ENCODE data around the gene GPR137C.

The GPR137C gene, protein sequence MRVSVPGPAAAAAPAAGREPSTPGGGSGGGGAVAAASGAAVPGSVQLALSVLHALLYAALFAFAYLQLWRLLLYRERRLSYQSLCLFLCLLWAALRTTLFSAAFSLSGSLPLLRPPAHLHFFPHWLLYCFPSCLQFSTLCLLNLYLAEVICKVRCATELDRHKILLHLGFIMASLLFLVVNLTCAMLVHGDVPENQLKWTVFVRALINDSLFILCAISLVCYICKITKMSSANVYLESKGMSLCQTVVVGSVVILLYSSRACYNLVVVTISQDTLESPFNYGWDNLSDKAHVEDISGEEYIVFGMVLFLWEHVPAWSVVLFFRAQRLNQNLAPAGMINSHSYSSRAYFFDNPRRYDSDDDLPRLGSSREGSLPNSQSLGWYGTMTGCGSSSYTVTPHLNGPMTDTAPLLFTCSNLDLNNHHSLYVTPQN

DNA sequence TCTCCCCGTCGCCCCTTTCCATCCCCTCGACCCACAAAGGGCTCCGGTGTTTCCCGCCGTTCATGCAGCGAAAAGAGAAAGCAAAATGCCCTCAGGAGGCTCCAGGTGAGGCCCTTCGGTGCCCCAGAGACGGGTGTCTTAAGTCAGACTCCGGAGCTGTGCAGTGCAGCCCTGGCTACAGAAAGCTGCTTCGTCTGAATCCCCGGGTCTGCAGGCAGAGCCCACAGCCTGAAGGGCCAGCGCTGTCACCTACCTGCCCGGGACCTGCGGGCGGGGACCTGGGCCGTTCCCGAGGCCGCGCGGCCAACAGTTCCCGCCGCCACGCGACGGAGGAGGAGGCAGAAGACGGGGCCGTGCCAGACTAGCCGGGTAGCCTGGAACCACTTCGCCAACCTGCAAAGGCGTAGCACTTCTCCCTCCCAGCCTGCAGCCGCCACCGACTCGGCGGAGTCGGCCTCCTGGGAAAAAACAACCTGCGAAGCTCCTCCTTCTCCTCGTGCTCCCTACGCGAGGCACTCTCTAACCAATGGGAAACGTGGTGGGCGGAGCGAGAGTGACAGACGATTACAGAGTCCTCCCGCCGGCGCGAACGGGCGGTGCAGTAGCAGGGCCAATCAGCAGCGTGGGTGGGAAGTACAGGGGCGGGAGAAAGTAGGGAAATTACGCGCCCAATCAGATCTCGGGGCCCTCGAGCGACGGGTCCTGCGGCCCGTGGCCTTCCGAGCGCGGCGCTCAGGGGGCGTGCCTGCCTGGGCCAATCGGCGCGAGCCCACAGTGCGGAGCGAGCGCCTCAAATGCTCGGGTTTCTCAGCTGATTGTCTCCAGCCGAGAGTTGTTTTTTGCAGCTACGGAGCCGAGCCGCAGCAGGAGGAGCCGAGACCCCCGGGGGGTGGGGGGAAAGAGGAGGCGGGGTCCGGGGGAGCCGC is at the start of gene GPR137C, which contains the start of gene TXNDC16:
TSS of gene GPR137C (plus strand) at position 774 of the 926 bp plus-strand sequence. CDS start 312 bp downstream, outside the sequence.
TSS of gene TXNDC16 (minus strand) at position 443 of the 926 bp plus-strand sequence. CDS start 8,948 bp downstream, outside the sequence.
- DNase-seq = peak; percentile 84

DNA sequence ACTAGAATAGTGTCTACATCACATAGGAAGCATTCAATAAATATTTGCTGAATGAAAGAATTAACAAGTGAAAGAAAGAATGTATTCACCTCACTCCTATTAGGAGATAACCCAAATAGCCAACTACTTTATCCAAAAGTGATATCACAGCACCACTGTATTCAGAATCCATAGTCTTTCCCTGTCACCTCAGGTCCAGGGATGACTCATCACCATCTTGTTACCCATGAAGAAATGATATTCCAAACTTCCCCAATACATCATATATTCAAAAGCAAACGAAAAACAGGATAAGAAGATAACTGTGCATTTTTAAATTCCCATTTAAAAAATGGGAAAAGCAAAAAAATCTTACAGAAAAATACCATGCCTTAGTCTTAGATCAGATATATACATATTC is 39.4 kb upstream of the GPR137C start:
- no peak for DNase-seq

DNA sequence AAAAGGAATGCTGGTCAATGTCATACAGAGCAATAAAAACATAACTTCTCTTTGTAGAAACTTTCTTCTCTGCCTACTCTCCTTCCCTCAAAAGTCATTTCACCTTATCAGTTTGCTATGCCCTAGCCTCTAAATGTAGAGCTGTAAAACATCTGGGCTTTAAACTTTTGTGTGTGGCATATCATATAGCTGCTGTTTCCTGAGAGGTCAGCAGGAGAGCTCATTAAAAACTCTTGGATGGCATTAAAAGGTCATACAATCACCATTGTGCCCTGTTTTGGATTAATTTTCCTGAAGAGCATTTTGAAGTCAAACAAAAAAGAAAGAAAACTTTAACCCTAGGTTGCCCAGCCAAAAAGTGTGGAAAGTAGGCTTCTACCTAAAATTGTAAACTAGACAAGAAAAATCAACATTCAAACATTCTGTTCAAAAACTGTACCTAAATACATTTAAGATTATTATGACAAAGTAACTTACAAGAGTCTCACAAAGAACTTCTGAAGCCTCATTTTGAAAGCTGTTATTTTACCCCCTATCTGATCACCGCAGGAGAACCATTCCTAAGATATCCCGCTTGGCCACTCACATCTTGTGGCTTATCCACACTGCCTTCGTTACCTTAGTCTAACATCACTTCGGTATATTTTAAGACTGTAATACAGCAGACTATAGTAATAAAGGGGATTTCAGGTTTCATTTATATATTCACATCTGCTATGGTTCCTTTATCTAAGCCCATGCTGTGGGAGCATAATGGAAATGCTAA is 38.4 kb upstream of the GPR137C start:
- no peak for DNase-seq

DNA sequence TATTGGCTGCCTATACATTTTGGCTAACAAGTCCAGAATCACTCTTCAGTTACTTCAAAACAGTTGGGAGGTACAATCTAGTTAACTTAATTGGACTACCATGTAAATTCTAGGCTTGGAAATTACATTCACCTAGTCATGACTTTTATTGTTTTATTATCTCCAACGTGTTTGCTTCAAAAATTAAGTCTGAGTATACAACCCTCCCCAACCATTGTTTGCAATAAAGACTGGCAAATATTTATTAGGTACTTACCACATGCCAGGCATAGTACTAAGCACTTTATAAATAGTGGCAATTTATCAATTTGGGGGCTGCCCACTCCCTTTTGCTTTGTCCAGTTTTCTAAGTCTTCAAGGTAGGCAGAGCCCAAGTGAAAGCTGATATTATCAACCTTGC is 30.6 kb upstream of the GPR137C start:
- DNase-seq = no peak

DNA sequence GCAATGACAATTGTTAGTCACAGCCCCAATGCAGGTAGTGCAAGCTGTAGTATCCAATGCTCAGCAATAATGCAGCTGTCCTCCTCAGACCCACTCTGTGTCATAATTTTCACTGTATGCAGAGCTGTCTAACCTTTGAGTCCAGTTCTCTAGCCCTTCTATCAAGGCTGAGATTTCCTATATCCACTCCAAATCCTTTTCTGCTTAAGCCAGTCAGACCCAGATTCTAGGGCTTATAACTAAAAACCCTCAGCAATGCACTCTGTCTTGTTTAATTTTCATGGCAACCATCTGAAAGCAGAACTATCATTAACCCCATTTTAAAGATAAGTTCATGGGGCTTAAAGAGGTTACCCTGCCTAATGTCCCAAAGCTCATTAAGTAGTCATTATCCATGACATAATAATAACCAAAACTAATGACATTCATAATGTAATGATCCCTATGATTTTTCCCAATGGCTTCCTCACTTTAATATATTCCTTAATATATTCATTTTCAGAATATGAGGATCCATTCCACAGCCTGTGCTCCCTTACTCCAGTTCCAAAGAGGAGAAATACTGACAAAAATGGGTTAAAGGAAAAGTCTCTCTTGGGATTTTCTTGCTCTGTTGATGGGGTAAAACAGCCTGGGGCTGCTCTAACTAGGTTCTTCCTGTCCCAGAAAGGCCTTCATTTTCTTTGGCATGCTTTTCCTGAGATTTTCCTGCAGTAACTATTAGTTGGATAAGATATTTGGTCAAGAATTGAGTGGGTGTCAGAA is 29.9 kb upstream of the GPR137C start:
- DNase-seq = no peak

DNA sequence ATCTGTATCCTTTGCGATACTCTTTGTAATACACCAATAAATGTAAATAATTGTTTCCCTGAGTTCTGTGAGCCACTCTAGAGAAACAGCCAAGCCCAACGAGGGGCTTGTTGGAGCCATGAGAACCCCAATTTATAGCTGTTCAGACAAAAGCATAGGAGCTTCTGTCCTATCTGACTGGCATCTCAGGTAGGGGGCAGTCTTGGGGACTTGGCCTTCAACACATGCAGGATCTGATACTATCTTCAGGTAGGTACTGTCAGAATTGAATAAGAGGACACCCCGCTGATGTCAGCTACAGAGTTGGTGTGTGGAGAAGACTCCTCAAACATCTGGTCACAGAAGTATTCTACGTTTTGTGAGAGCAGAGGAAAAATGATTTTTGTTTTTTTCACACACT is 25.6 kb upstream of the GPR137C start:
- DNase-seq = no peak

DNA sequence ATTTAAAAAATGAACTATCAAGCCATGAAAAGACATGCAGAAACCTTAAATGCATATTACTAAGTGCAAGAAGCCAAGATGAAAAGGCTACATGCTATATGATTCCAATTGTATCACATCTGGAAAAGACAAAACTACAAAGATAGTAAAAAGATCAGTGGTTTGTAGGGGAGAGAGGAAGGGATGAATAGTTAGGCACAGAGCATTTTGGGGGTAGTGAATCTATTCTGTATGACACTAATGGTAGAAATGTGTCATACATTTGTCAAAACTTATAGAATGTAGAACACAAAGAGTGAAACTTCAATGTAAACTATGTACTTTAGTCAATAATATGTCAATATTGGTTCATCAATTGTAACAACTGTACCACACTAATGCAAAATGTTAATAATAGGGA is 21.2 kb upstream of the GPR137C start:
- no peak for DNase-seq

DNA sequence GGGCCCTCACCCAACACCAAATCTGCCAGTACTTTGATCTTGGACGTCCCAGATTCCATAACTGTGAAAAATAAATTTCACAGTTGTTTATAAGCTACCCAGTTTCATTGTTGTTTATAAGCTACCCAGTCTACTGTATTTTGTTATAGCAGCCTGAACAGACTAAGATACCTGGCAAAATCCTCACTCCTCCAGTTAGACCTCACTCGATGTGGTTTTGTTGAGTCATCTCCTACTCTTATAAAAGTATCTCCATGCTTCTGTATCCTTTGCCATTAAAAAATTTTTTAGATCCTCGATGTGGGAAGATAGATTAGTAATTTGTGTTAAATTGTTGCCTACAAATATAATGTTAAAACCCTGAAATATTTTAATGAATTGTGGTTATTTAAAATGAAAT is 16.4 kb upstream of the GPR137C start:
- no peak for DNase-seq

DNA sequence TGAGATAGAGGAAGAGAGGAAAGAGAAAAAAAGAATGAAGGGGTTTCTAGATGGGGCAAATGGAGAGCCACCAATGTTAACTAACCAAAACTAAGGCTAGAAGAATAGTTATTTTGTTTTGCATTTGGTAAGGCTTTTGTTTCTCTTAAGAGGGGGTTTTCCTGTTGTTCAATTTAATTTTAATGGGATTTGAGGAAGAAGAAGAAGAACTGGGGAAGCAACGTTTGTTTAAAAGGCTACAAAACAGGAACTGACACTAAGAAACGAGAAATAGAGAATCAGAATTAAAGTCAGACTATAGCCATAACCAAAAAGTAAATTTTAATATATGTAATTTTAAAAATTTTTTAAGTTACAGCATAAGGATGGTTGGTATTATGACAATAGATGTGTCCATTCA is 14.0 kb upstream of the GPR137C start:
- DNase-seq = no peak

DNA sequence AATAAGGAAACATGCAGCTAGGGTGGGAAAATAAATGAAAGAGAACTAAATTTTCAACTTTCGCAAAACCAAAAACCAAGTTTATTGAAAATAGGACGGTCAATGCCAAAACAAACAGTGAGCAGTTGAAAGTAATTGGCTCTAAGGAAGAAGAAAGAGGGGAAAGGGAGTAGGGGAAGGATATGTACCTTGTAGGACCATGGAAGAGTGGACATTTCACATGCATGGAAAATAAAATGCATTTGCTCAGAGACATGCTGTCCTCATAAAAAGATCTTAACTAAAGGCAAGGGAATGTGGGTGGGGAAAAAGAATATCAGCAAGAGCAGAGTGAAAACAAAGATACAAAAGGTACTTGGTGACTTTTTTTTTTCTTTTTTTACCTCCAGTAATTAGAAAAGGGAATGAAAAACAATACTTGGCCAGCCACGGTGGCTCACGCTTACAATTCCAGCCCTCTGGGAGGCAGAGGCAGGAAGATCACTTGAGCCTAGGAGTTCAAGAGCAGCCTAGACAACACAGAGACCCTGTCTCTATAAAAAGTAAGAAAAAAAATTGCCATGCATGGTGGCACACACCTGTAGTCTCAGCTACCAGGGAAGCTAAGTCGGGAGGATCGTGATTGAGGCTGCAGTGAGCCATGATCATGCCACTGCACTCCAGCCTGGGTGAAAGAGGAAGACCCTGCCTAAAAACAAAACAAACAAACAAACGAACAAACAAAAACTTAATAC is 6.9 kb upstream of the GPR137C start:
- no peak for DNase-seq

DNA sequence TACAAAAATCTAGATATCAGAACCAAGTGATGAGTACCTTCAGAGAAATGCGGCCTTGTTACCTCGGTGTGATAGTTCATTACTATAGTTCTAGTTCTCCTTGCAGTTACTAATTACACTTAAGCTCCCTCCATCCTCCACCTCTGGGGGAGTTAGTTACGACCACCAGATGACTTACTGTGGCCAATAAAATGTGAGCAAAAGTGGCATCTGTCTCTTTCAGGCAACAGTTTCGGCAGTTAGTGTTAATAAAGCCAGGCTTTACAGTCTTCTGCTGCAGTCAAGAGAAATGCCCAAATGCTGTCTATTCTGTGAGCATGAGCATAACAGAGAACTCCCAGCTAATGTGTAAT is 6.3 kb upstream of the GPR137C start:
- DNase-seq = no peak

DNA sequence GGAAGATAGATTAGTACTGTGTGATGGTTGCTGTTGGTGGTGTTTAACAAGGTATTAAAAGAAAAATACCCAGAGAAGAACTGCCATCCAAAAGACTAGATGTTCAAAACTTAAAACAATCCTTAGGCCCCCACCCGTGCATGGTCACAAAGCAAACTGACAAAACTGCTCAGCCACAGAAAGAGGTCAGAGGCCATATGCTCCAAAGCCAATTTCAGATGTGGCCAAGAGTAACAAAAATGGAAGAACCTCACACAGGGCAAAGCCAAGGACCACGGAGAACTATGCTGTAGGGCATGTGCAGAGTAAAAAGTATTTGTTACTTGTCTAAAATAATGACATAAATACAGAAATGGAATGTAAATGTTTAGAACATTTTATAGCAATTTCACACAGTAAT is 5.6 kb upstream of the GPR137C start:
- no peak for DNase-seq

DNA sequence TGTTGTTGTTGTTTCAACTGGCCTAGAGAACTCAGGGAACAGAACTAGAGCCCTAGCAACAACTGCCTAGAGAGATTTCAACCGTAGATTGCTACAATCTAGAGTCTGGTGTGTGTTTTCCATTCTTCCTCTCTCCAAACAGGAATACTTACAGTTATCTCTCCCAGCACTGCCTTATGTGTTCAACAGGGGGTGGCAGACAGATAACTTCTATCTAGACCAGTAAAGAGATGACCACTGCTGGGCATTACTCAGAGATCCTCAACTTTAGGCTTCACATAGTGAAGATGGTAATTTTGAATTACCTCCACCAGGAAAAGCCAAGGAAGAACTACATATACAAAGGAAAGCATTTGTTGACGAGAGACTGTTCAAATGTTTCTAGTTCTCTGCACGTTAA is 5.1 kb upstream of the GPR137C start:
- no peak for DNase-seq

DNA sequence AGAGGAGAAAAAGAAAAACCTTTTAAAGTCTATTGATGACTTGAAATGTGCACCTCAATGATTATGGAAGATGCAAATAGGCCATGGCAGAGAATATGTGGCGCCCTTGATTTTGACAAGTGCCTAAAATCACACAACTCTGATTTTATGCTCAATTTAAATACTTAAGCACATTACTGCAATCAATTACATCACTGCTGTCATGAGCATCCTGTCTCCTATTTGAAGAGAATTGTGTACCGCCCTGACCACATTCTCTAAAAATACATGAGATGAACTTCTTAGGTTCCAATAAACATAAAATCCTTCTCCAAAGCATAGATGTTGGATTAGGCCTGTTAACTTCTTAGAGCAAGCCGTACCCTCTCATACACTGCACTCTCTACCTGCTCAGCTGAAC is 2.0 kb upstream of the GPR137C start:
- no peak for DNase-seq

DNA sequence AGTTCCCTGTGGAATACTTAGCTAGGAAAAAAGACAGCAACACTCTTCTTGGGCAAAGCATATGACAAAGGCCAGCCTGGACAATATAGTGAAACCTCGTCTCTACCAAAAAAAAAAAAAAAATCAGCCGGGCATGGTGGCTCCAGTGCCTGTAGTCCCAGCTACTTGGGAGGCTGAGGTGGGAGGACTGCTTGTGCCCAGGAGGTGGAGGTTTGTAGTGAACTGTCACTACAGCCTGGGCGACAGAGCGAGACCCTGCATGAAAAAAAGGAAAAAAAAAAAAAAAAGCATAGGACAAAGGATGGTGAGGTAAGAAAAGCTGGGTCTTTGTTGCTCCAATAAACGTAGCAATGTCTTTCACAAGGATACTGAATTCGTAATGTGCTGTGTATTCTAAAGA is 1.4 kb upstream of the GPR137C start:
- DNase-seq = no peak

DNA sequence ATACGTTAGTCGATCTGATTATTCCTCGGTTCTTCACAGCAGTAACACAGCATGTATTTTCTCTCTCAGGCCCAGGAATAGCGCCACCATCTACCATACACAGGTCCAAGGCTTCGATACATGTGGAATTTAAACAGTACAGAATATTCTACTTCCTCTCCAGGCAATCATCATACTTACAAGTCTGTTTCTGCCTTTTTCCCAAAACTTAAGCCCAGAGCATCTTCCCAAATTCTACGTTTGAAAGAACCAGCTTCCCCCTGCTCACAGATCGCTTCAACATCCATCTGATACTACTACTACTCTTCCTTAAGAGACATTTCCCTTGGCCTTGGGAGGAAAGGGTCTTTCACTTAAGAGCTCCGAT is 957 bp upstream of the GPR137C start:
- DNase-seq = no peak

DNA sequence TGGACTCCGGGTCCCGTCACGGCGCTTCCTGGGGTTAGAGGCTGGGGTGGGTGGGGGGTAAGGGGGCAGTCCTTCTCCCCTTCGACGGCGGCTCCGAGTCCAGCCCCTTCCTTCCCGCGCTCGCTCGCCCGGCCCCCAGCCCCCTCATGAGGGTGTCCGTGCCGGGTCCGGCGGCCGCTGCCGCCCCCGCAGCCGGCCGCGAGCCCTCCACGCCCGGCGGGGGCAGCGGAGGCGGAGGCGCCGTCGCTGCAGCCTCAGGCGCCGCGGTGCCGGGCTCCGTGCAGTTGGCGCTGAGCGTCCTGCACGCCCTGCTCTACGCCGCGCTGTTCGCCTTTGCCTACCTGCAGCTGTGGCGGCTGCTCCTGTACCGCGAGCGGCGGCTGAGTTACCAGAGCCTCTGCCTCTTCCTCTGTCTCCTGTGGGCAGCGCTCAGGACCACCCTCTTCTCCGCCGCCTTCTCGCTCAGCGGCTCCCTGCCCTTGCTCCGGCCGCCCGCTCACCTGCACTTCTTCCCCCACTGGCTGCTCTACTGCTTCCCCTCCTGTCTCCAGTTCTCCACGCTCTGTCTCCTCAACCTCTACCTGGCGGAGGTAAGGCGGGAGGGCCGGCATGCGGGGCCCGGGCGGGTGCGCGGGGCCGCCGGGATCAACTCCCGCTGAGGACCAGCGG is 500 bp downstream of the GPR137C start:
- DNase-seq = peak; percentile 16

DNA sequence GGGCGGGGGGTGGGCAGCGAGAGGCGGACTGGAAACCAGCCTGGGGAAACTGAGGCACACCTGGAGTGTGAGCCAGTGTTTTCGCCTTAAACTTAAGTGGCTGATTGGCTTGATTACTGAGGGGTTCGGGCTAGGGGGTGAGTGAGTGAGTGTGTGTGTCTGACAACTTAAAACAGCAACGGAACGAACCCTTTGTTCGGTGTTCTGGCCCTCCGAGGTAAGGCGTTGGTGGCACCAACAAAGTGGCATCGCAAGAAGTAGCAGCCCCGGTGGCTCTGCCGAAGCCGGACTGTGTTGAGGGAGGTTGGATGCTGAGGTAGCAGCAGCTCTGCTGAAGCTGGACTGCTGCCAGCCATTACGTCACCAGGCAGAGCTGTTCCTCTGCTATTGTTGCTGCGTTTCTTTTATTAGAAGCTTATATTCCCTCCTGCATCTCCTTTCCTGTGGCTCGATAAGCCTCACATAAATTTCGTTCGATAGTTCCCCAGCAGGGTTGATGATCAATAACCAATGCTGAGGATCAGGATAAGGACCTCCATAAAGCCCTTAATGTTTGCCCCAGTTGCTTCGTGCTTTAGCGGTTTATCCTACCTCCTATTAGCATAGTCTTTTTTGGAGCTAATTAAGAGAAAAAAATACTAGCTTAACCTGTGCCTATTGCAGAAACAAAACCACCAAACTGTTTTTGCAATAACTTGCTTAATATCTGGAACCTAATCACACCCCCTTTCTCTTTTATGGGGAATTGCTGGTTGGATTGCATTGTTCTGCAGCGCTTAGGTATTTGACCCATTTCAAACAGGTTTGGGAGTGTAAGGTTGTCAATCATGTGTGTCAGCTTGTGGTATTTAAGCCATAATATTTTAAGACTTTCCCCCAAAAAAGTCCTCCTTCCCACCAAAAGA is 1.3 kb downstream of the GPR137C start:
- no peak for DNase-seq

DNA sequence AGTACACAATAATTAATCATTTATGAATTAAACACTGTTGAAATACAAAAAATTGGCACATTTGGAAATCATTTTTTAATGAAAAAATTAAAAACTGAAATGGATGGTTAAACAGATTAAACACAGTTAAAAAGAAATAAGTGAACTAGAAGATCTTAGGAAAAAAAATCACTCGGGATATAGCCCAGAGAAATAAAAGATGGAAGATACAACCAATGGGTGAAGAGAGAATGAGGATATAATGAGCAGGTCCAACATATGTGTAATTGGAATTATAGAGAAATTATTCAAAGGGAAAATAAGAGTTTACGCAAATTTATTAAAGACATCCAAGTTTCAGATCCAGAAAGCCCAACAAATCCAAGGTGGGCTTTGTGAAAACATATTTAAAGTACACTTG is 6.1 kb downstream of the GPR137C start:
- no peak for DNase-seq

DNA sequence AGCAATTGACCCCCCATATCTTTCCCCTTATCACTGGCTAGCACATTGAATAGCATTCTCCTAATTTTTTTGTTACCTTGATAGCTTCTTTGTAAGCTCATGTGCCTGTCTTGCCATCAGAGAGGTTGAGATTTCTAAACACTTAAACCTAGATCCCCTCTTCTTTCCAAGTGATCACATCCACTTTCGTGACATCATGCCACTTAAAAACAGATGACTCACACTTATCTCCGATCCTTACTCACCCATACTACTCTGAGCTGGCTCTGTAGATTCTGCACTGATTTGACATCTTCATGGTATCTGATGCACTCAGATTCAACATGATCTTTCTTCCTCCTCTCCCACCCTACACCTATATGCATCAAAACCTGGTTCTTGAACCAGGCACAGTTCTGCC is 10.5 kb downstream of the GPR137C start:
- DNase-seq = no peak

Data from 8988T (cell line).